Astrocyte of the spinal cord (primary cell): ENCODE data around the gene CASK.
A peak's percentile ranks its signal among the peaks of the same experiment; 100 is the strongest.

Source experiments
- DNase-seq: peaks from one replicate; pipeline ENCODE4 v3.0.0; 2011; ENCODE audit warnings: low read depth, low spot score
- H3K4me3 ChIP-seq: 2 replicates; pipeline ENCODE4 v1.5.1; 2011; ENCODE audit warnings: low read depth, mild to moderate bottlenecking, low read length, moderate library complexity
- in situ Hi-C: cut with HindIII; loops from 2 replicates; pipeline ENCODE4 v1.10.0; 2017; ENCODE audit warnings: low sequenced_read_pairs
- TF ChIP-seq, protein P1 (sequence below): IDR thresholded peaks from 2 replicates; pipeline ENCODE4 v1.5.1; 2012; ENCODE audit warnings: low read depth, mild to moderate bottlenecking, low read length, inconsistent platforms

Gene CASK

DNA sequence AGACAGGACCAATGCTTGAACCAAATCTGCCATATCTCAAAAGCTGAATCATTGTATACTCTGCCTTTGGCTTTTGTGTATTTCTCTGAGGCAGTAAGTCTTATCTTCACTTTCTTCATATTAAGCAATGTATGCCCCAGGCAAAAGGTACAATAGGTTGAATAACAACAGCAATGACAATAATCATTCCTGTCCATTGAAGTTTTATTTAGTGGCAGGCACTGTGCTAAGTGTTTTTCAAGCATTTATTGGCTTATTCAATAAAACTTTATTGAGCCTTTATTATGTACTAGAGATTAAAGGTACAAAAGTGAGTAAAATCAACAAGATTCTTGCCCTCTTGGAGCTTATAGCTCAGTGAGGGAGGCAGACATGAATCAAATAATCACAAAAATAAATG is 8.2 kb upstream of the CASK start:
- no peak overlapping the region for H3K4me3 ChIP-seq
- no peak for DNase-seq
- in situ Hi-C loops: no loop called here
- TF ChIP-seq, protein P1, sequence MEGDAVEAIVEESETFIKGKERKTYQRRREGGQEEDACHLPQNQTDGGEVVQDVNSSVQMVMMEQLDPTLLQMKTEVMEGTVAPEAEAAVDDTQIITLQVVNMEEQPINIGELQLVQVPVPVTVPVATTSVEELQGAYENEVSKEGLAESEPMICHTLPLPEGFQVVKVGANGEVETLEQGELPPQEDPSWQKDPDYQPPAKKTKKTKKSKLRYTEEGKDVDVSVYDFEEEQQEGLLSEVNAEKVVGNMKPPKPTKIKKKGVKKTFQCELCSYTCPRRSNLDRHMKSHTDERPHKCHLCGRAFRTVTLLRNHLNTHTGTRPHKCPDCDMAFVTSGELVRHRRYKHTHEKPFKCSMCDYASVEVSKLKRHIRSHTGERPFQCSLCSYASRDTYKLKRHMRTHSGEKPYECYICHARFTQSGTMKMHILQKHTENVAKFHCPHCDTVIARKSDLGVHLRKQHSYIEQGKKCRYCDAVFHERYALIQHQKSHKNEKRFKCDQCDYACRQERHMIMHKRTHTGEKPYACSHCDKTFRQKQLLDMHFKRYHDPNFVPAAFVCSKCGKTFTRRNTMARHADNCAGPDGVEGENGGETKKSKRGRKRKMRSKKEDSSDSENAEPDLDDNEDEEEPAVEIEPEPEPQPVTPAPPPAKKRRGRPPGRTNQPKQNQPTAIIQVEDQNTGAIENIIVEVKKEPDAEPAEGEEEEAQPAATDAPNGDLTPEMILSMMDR: no peak

DNA sequence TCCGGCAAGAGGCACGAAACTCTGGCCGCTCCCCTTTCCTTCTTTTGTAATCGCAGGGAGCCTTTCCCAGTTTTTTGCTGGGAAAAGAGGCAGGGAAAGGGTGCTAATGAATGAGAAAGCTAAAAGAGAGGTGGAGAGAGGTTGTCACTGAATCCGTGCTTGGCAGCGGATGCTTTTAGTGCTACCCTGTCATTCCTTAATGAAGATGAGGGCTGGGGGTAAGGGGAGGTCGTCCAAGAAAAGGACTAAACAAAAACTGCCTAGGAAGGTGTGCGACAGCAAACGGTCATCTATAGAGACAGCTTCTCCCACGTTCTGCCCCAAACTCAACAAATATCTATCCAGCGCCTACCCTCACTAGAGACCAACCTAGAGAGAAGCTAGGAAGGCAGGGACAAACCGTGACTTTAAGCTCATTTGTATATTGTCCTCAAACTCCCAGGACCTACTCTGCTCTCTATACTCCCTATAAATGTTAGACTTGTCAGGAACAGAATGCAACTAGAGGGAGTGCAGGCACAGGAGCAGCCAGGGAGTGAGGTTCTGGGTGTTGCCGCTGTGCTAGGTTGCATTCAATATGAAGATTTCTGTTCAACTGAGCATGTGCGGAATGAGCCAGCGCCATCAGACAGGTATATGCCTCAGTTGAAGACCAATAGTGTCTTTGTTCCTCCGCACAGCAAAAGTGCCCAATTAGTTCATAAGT is 777 bp upstream of the CASK start:
- in situ Hi-C loops: no loop called here
- TF ChIP-seq, protein P1: no peak
- H3K4me3 ChIP-seq: peak overlapping the region; percentile 64
- peak; percentile 35 for DNase-seq

DNA sequence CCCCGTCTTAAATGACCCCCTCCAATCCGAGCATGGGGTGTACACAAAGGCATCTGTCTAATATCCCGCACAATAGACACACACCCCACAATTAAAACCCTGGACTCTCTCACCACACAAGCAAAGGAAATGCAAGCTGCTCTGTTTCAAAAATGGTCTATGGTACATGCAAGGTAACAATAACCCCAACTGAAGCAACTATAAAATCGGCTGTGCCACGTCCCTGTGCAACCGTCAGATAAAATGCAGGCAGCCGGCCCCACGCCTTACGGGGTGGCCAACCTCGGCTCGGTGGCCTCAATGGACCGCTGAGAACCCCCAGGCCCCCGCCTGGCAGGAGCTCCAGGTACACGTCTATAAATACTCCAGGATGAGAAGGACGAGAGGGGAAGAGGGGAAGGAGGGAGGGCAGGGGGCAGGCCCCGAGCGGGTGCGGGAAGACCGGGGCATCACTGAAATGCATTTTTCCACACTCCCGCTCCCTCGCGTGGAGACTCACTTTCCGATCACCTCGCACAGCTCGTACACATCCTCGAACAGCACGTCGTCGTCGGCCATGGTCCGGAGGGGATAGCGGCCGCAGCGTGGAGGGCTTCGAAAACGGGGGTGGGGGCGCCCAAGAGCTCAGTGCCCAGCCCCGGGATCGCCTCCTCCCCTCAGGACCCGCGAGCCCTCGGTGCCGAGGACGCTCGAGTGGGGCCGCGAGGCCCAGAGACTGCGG is 763 bp downstream of the CASK start:
- DNase-seq: no peak
- peak overlapping the region; percentile 67 for H3K4me3 ChIP-seq
- in situ Hi-C loops: no loop called here
- TF ChIP-seq, protein P1: peak; percentile 20

DNA sequence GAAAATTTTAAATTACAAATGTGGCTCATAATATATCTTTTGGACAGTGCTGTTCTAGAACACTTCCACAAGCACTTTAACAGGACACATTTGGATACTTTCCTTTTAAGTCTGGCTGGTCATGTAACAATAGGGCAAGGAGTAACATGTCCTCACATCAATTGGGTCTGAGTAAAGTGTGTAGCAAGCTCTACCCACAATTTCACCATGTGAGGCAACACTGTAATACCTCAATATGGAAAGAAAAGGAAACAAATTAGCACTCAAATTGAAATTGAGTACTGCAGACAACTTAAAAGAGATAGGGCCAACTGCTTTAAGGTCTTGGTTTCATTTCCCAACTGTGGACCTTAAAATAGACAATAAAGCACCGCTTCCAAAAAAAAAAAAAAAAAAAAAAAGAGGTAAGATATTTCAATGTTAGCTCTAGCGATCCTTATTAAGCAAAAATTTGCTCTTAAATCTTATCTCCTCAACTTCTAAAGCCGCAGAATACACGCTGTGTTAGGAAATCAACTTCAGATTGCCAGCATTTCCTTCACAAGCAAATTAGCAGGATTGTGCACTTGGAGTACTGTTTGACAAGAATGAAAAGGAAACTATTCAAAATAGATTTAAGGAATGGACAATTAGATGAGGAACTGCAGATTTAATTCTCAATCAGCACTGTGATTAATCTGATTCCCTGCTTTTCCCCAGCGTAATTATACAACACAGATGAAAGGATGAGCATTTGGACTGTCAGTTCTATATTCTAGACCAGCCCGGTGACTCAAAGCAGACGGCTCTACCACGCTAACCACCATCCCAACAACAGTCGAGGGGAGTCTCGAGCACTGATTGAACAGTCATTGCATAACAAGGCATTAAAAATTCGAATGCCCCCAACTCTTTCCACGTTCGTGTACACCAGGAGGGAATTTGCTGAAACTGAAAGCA is 1.6 kb downstream of the CASK start:
- in situ Hi-C loops: no loop called here
- peak; percentile 27 for DNase-seq
- peak overlapping the region; percentile 67 for H3K4me3 ChIP-seq
- TF ChIP-seq, protein P1: no peak

DNA sequence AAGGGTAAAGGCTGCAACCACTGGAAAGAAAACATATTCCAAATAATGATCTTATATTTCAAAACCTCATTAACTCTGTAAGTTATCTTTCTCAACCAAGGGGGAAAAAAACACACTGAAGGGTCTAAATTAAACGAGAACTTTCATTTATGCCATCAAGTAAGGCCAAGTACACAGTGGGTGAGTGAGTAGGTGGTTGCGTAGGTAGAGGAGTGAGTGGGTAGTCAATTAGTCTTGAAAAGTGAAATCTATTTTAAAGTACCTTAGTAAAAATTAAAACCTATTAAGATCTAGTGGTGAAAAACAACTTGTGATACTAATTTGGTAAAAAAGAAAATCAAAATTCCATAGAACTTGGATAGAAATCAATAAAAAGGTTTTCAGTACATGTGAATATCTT is 3.5 kb downstream of the CASK start:
- in situ Hi-C loops: no loop called here
- no peak overlapping the region for H3K4me3 ChIP-seq
- DNase-seq: no peak
- TF ChIP-seq, protein P1: no peak

DNA sequence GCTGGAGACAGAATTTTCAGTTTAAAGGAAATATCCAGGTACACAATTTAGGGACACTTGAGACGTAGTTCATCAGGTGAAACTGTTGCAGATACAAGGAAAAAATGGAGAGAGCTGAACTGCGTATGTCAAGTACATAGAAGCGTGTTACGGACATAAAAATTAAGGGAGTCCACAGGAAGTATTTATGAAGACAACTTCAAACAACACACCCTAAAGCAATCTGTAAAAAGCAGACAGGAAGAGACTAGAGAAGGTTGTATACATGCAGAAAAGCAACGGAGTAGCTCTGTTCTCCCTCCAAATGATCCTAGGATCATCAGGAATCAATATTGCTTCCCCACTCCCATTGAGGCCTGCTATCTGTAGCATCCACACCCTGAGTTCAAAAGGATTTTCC is 5.8 kb downstream of the CASK start:
- in situ Hi-C loops: no loop called here
- H3K4me3 ChIP-seq: no peak overlapping the region
- no peak for DNase-seq
- TF ChIP-seq, protein P1: no peak
